Stimulated activated CD8-positive, alpha-beta memory T cell treated with anti-CD3 and anti-CD28 coated beads, Interleukin-2, amount 100 ng/mL, for 1 hour (primary cell): Measurements from ENCODE around the gene LAPTM5.
"Not testable (repeated sequence)": the region's sequence is repeated elsewhere in the genome, so short reads cannot be mapped to it uniquely, and the experiment has no call there.

ENCODE experiments used
- DNase-seq, 2 donors: peaks; one replicate each; pipeline ENCODE4 v3.0.0-alpha.2; 2020; ENCODE audit warnings: low read depth in 2 of 2

LAPTM5 gene

DNA sequence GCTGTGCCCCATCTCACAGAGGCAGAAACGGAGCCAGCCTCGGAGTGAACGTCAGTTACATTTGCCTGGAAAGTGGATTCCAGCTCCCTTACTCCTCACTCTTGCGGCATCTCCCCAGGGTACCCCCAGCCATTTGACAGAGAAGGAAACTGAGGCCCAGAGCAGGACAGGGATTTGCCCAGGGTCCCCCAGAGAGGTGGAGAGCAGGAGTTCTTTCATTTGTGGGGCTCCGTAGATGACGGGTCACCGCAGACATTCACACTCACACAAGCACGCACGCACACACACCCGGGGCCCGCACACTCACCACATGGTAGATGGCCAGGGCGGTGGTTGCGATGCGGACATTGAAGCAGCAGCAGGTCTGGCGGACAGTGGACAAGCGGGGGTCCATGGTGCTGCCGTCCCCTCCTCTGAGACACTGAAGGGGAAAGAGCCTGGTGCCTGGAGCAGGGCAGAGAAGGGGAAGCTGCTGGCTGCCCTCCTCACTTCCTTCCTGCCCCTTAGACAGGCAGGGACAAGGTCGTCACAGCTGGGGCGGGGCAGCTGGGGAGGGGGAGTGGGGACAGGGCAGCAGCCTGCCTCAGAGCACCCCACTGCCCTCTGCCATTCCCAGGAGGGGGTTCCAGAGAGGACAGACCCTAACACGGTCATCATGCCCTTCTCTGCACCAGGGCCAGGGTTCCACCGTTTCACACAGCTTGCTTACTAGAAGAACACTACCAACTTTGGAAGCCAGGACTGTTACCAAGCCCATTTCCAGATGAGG, at the start of gene LAPTM5:
Gene LAPTM5 (minus strand): TSS at position 423 of the 769 bp plus-strand sequence. CDS start 29 bp downstream, at position 394.
- DNase-seq = peak in 1 of 2 donors; percentile 20

- no peak for DNase-seq
These were observed 49.1 kb upstream of the LAPTM5 start for GRCh38 chr1:30806381-30807317.

GRCh38 chr1:30805304-30806003, 47.9 kb upstream of the LAPTM5 start:
- no peak for DNase-seq

DNA sequence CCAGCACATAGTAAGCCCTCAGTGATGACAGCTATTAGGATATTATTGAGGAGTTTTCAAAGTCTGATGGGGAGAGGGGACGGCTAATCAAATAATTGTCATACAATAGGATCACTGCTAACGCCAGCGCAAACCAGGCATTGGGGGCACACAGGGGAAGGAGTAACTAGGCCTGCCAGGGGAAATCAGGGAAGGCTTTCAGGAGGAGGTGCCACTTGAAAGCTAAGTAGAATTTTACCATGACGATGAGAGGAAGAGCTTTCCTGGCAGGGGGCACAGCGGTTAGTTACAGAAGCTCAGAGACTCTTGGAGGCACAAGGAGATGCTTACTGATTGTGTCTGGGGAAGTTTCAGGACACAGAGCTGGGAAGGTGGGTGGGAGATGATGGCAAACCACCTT, 47.2 kb upstream of the LAPTM5 start:
- DNase-seq = no peak

- no peak for DNase-seq
These were observed 46.8 kb upstream of the LAPTM5 start for GRCh38 chr1:30804352-30804751.

DNA sequence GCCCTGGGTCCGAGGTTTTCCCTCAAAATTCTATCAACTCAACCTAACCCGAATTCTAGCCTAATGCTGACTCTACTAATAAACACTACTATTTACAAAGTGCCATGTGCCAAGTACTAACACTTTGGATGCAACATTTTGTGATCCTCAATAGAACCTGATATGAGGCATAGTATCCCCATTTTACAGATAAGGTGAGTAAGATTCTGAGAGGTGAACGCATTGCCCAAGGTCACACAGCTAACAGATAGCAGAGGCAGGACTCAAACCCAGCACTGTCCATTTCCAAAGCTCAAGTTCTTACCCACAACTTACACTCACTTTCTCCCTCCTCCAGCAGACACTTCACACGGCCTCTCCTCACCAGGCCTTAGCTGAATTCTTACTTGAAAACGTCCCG, 46.0 kb upstream of the LAPTM5 start:
- DNase-seq = no peak

GRCh38 chr1:30801771-30802198, 44.2 kb upstream of the LAPTM5 start:
- DNase-seq = peak; percentile 48 to 64

GRCh38 chr1:30799233-30799511, 41.6 kb upstream of the LAPTM5 start:
- DNase-seq = no peak

DNA sequence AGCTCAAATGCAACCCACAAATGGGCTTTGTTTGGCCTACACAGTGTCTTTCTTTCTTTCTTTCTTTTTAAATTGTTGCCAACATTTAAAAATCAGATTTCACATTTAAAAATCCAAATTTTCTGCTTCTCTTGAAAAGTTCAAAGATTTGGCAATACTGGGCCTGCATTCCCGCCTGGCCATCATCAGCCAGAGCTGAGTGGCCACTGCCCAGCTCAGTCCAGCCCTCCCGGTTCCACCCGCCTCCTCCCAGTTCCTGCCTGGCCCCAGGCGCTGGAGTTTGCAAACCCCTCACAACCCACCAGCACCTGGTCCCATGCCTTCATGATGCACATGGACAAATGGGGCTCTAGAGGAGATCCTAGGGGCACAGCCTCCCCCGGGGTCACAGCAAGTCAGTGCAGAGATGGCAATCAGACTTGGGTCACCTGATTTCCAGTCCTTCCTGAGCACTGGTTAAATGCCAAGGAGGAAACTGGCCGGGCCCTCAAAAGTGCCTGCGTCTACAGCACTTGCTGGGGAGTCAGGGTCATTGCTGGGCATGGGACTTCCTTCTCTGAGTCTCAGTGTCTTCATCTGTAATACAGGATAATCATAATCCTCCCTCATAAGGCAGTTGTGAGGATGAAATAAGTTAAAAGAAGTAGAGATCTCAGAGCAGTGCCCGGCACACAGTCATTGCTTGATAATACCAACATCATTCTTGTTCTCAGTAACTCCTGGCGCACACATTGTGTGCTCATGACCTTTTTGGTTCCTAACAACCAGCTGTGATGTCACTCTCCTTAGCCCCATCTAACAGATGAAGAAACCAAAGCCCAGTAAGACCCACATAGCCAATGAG, 41.0 kb upstream of the LAPTM5 start:
- DNase-seq = no peak

DNA sequence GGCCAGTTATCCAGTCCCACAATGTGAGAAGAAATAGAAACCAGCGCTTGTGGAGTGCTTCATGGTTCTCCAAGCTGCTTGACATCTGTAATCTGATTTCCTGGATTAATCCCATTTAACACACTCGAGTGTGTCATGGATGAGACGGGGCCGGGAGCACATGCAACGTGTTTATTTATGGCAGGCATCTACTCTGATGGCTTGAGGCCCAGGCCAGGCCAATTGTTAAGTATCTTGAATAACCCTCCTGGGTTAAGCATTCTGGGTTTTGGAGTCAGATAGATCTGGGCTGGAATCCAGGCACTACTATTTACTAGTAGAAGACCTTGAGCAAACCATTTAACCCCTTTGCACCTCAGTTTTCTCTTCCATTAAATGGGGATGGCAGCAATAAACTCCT, 37.5 kb upstream of the LAPTM5 start:
- DNase-seq = no peak

GRCh38 chr1:30794260-30794659, 36.7 kb upstream of the LAPTM5 start:
- no peak for DNase-seq

GRCh38 chr1:30793209-30793608, 35.6 kb upstream of the LAPTM5 start:
- DNase-seq = no peak

GRCh38 chr1:30791868-30792267, 34.3 kb upstream of the LAPTM5 start:
- DNase-seq = no peak

GRCh38 chr1:30790850-30791778, 33.5 kb upstream of the LAPTM5 start:
- no peak for DNase-seq

GRCh38 chr1:30790256-30790525, 32.6 kb upstream of the LAPTM5 start:
- not testable (repeated sequence) for DNase-seq

GRCh38 chr1:30789388-30790255, 32.0 kb upstream of the LAPTM5 start:
- no peak for DNase-seq

- DNase-seq = no peak
These were observed 31.2 kb upstream of the LAPTM5 start for GRCh38 chr1:30788580-30789387.

DNA sequence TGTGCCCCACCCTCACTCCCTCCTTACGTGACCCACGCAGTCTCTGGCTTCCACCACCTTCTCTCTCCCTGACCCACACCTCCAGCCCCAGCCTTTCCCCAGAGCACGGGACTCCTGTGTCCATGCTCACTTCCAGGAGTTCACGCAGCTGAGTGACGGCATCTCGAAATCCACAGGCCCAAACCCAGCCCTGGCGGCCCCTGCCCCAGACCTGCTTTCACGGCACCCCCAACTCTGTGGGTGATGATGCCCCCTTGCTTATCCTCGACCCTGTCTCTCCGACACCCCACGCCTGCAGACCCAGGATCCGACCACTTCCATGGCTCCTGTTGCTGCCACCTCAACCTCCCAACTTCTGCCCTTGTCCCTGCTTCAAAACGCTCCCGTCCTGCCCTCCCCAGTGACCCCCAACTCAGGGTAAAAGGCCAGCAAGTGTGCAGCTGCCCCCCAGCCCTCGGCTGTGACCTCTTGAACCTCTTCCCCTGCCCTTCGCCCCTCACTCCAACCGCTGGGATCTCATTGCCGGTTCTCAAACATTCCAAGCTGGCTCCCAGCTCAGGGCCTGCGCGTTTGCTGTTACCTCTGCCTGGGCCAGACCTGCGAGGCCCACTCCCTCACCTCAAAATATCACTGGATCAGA, 30.4 kb upstream of the LAPTM5 start:
- DNase-seq = no peak
